Measurements from ENCODE around the gene MATCAP1. TPM values are rescaled to one million over a fixed set of nuclear protein-coding genes. Genes with fewer than 3 reads are reported as not detected.

MATCAP1 gene
- total RNA-seq, 1 experiment from 2014 or later = 40.8 TPM

GRCh38 chr16:67174706-67175231 lies 9.0 kb downstream of the MATCAP1 start:
- Mint-ChIP-seq H3K4me3 (peak overlapping the region; percentile 37), H3K27ac (no peak overlapping the region), H3K4me1 (peaks cover 34% of the 10 kb centered on the region), H3K36me3 (peaks cover 3% of the 10 kb centered on the region; the same call in 1 of the 2 replicates), H3K27me3 (ENCODE audit: low read depth) (peaks cover 81% of the 10 kb centered on the region), H3K9me3 (no peaks in the 10 kb centered on the region)
- DNase-seq (ENCODE audit: low spot score) = no peak
- ChIA-PET CTCF (interaction anchor here (0.5 to 15.6 kb wide), 11 partner anchors 9 to 691 kb away, joined by 3 to 386 read pairs (median 4); partner anchors contain the start of genes B3GNT9, ELMO3, FBXL8 and FHOD1), POLR2A (interaction anchor here (1.1 to 1.6 kb wide), 4 partner anchors 10 to 52 kb away, joined by 3 to 6 read pairs (median 4); partner anchors contain the start of genes FBXL8, TMEM208 and TRADD)
- ATAC-seq = no peak
- TF ChIP-seq PRDM15 (CRISPR knock-in tag; IDR thresholded peaks at IDR 0.05) = peak; percentile 49; the same call in 1 of the 2 replicates
- TF ChIP-seq IRF1 (CRISPR knock-in tag; IDR thresholded peaks at IDR 0.05) = no peak
- no peak for TF ChIP-seq HMGXB4 (CRISPR knock-in tag; IDR thresholded peaks at IDR 0.05)
- no peak for TF ChIP-seq SMAD3 (CRISPR knock-in tag; IDR thresholded peaks at IDR 0.05; ENCODE audit: borderline replicate concordance)
- TF ChIP-seq GTF2I (CRISPR knock-in tag; conservative IDR thresholded peaks at IDR 0.05) = no peak
- no peak for TF ChIP-seq SOX15 (CRISPR knock-in tag; IDR thresholded peaks at IDR 0.05)
- TF ChIP-seq ZBTB43 (CRISPR knock-in tag; IDR thresholded peaks at IDR 0.05) = 0 out of 2 replicates have a peak, but pooled peaks have one; percentile 23
- 0 out of 2 replicates have a peak, but pooled peaks have one; percentile 2 for TF ChIP-seq SP1 (CRISPR knock-in tag; conservative IDR thresholded peaks at IDR 0.05)
- TF ChIP-seq MAX (CRISPR knock-in tag; IDR thresholded peaks at IDR 0.05) = no peak

GRCh38 chr16:67173808-67174705 lies 9.7 kb downstream of the MATCAP1 start:
- DNase-seq (ENCODE audit: low spot score) (peak; percentile 76), ATAC-seq (peak; percentile 19)
- Mint-ChIP-seq H3K27me3 (ENCODE audit: low read depth) (peaks cover 89% of the 10 kb centered on the region), H3K4me1 (peaks cover 36% of the 10 kb centered on the region), H3K36me3 (peaks cover 3% of the 10 kb centered on the region; the same call in 1 of the 2 replicates), H3K4me3 (peak overlapping the region; percentile 84), H3K9me3 (no peaks in the 10 kb centered on the region), H3K27ac (no peak overlapping the region; the same call in 1 of the 2 replicates)
- ChIA-PET POLR2A (interaction anchor here (1.1 to 1.4 kb wide), 3 partner anchors 11 to 53 kb away, joined by 3 to 5 read pairs (median 3); partner anchors contain the start of genes FBXL8, TMEM208 and TRADD), CTCF (interaction anchor here (0.6 to 15.6 kb wide), 10 partner anchors 9 to 156 kb away, joined by 3 to 386 read pairs (median 4); partner anchors contain the start of genes B3GNT9, ELMO3, FBXL8 and FHOD1)
- TF ChIP-seq TEAD4 (CRISPR knock-in tag; IDR thresholded peaks at IDR 0.05) = no peak
- peak; percentile 99 for TF ChIP-seq ZNF121 (CRISPR knock-in tag; IDR thresholded peaks at IDR 0.05)
- no peak for TF ChIP-seq ZNF425 (CRISPR knock-in tag; conservative IDR thresholded peaks at IDR 0.05)
- TF ChIP-seq NR1H2 (CRISPR knock-in tag; IDR thresholded peaks at IDR 0.05) = no peak
- peak; percentile 41; the same call in 1 of the 2 replicates for TF ChIP-seq ZBTB21 (CRISPR knock-in tag; IDR thresholded peaks at IDR 0.05; ENCODE audit: borderline replicate concordance)
- TF ChIP-seq ERG (CRISPR knock-in tag; IDR thresholded peaks at IDR 0.05) = no peak
- TF ChIP-seq KAT7 (CRISPR knock-in tag; IDR thresholded peaks at IDR 0.05; ENCODE audit: borderline replicate concordance) = peak; percentile 69; the same call in 1 of the 2 replicates
- no peak for TF ChIP-seq OVOL2 (CRISPR knock-in tag; IDR thresholded peaks at IDR 0.05; ENCODE audit: borderline replicate concordance)
- 0 out of 2 replicates have a peak, but pooled peaks have one; percentile 37 for TF ChIP-seq IRF2 (CRISPR knock-in tag; IDR thresholded peaks at IDR 0.05; ENCODE audit: borderline replicate concordance, low read depth)
- TF ChIP-seq ETV6 (CRISPR knock-in tag; IDR thresholded peaks at IDR 0.05) = peak; percentile 67

All from WTC11 (cell line).